SU-DHL-6 (cell line): ENCODE results near the gene HABP4.

ENCODE experiments used
- EZH2phosphoT487 ChIP-seq: fragments of 200-600 bp; sonication (generic), shearing (Covaris generic); conservative IDR thresholded peaks from 2 replicates; pipeline ENCODE4 v1.6.1; 2018; ENCODE audit warnings: mild to moderate bottlenecking, antibody characterized with exemption, low read length, moderate library complexity, mixed read lengths
- TF ChIP-seq, protein P1 (sequence below): fragments of 200-600 bp; sonication (generic); IDR thresholded peaks from one replicate; pipeline ENCODE4 v1.5.1; 2017; ENCODE audit warnings: antibody characterized with exemption, mild to moderate bottlenecking, low read length, moderate library complexity; ENCODE audit not compliant: insufficient read depth, poor library complexity, severe bottlenecking

DNA sequence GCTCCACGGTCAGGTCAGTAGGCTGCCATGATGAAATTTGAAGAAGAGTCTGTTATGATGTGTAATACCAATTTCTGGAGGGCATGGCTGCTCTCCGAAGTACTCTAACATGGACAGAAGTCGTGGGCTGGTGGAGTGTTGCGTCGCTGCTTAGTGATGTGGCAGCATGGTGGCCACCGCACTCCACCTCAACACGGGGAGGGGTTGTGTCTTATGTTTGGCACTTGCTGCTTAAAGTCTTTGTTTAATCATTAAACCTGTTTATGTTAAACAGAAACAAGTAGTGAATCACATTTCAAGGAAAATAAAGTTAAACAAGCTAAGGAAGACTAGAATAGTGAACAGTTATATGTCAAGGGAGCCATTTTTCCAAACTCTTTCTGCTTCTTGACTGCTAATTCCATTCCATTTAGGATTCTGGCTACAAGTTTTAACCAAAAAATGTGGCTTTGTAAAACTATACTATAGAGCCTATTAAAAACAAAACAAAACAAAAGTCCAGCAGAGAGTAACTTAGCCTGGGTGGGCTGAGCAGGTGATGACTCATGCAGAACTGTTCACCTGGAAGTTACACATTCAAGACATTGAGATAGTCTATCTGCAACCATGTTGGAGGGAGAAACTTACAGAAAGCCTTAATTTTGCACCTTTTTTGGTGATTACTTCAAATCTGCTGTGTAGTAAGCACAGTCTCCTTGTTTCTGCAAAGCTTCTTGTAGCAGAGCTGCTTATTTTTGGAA is 9.5 kb downstream of the HABP4 start:
- TF ChIP-seq, protein P1, sequence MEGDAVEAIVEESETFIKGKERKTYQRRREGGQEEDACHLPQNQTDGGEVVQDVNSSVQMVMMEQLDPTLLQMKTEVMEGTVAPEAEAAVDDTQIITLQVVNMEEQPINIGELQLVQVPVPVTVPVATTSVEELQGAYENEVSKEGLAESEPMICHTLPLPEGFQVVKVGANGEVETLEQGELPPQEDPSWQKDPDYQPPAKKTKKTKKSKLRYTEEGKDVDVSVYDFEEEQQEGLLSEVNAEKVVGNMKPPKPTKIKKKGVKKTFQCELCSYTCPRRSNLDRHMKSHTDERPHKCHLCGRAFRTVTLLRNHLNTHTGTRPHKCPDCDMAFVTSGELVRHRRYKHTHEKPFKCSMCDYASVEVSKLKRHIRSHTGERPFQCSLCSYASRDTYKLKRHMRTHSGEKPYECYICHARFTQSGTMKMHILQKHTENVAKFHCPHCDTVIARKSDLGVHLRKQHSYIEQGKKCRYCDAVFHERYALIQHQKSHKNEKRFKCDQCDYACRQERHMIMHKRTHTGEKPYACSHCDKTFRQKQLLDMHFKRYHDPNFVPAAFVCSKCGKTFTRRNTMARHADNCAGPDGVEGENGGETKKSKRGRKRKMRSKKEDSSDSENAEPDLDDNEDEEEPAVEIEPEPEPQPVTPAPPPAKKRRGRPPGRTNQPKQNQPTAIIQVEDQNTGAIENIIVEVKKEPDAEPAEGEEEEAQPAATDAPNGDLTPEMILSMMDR = no peak
- no peak for TF ChIP-seq EZH2phosphoT487
